Astrocyte (in vitro differentiated cells and primary cell): ENCODE data around the gene VSTM2L. TPM values are rescaled to one million over a fixed set of nuclear protein-coding genes. Genes with fewer than 3 reads are reported as not detected.

ENCODE experiments used
- DNase-seq: peaks from one replicate; pipeline ENCODE4 v3.0.0-alpha.2; 2010; ENCODE audit warnings: low read depth
- FAIRE-seq: peaks from 2 replicates; lab custom pipeline; 2011; peaks lifted over from hg19 to GRCh38; lab: Jason Lieb, UNC
- H2AFZ ChIP-seq: 2 replicates; pipeline ENCODE4 v1.6.0; 2012; ENCODE audit warnings: low read depth, low read length, inconsistent platforms
- H3K27ac ChIP-seq: 2 replicates; pipeline ENCODE4 v1.5.1; 2011; ENCODE audit warnings: low read depth, low read length, inconsistent platforms
- H3K27me3 ChIP-seq: 2 replicates; pipeline ENCODE4 v1.6.0; 2011; ENCODE audit warnings: low read length, inconsistent platforms; ENCODE audit not compliant: insufficient read depth
- H3K36me3 ChIP-seq: 2 replicates; pipeline ENCODE4 v1.5.1; 2011; ENCODE audit warnings: low read length, inconsistent platforms; ENCODE audit not compliant: insufficient read depth
- H3K4me1 ChIP-seq: 2 replicates; pipeline ENCODE4 v1.5.1; 2011; ENCODE audit warnings: low read length, inconsistent platforms; ENCODE audit not compliant: insufficient read depth
- H3K4me2 ChIP-seq: 2 replicates; pipeline ENCODE4 v1.6.0; 2012; ENCODE audit warnings: low read length, inconsistent platforms
- H3K4me3 ChIP-seq: 2 replicates; pipeline ENCODE4 v1.5.1; 2011; ENCODE audit warnings: low read depth, mild to moderate bottlenecking, low read length, inconsistent platforms; ENCODE audit not compliant: insufficient read depth
- H3K79me2 ChIP-seq: 2 replicates; pipeline ENCODE4 v1.6.0; 2012; ENCODE audit warnings: mild to moderate bottlenecking, low read length, inconsistent platforms; ENCODE audit not compliant: insufficient read depth
- H3K9ac ChIP-seq: 2 replicates; pipeline ENCODE4 v1.6.0; 2012; ENCODE audit warnings: mild to moderate bottlenecking, low read length, inconsistent platforms
- H3K9me3 ChIP-seq: 2 replicates; pipeline ENCODE4 v1.5.1; 2012; ENCODE audit warnings: low read depth, mild to moderate bottlenecking, low read length, inconsistent platforms; ENCODE audit not compliant: insufficient read depth
- H4K20me1 ChIP-seq: 2 replicates; pipeline ENCODE4 v1.6.0; 2012; ENCODE audit warnings: low read length, inconsistent platforms; ENCODE audit not compliant: insufficient read depth
- H3K27ac Mint-ChIP-seq: one replicate; pipeline ENCODE4 v1.8.0; 2021; ENCODE audit warnings: mild to moderate bottlenecking, mixed read lengths; ENCODE audit not compliant: unreplicated experiment
- H3K27me3 Mint-ChIP-seq: one replicate; pipeline ENCODE4 v1.8.0; 2021; ENCODE audit warnings: low read depth, mixed read lengths; ENCODE audit not compliant: unreplicated experiment
- H3K36me3 Mint-ChIP-seq: one replicate; pipeline ENCODE4 v1.8.0; 2021; ENCODE audit warnings: low read depth, mixed read lengths; ENCODE audit not compliant: unreplicated experiment
- H3K4me1 Mint-ChIP-seq: one replicate; pipeline ENCODE4 v1.8.0; 2021; ENCODE audit warnings: low read depth, mixed read lengths; ENCODE audit not compliant: unreplicated experiment
- H3K4me3 Mint-ChIP-seq: one replicate; pipeline ENCODE4 v1.8.0; 2021; ENCODE audit warnings: mild to moderate bottlenecking, moderate library complexity, mixed read lengths; ENCODE audit not compliant: unreplicated experiment
- H3K9me3 Mint-ChIP-seq: one replicate; pipeline ENCODE4 v1.8.0; 2021; ENCODE audit warnings: mild to moderate bottlenecking, mixed read lengths; ENCODE audit not compliant: unreplicated experiment
- CTCF ChIP-seq: IDR thresholded peaks from 2 replicates; pipeline ENCODE4 v1.5.1; 2011; ENCODE audit warnings: low read depth, mild to moderate bottlenecking, inconsistent platforms, low read length, moderate library complexity; ENCODE audit not compliant: insufficient read depth
- EZH2 ChIP-seq: IDR thresholded peaks from 2 replicates; pipeline ENCODE4 v1.6.1; 2012; ENCODE audit warnings: mild to moderate bottlenecking, low read length, inconsistent platforms; ENCODE audit not compliant: insufficient read depth
- total RNA-seq: library from RNA; stranded (reverse); gene quantifications from 2 replicates; pipeline ENCODE4 v1.2.1, GENCODE V29; 2021

VSTM2L gene
- total RNA-seq, 1 donor from 2014 or later, result 18.5 TPM

DNA sequence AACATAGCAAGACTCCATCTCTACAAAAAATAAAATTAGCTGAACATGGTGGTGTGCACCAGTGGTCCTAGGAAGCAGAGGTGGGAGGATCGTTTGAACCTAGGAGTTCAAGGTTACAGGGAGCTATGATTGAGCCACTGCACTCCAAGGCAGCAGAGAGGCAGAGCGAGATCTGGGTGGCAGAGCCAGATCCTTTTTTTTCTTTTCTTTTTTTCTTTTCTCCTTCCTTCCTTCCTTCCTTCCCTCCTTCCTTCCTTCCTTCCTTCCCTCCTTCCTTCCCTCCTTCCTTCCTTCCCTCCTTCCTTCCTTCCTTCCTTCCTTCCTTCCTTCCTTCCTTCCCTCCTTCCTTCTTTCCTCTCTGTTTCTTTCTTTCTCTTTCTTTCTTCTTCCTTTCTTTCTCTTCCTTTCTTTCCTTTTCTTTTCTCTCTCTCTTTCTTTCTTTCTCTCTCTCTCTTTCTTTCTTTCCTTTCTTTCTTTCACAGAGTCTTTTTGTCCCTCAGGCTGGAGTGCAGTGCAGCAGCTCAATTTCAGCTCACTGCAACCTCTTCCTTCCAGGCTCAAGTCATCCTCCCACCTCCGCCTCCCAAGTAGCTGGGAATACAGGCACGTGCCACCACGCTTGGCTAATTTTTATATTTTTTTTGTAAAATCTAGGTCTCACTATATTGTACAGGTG, 9.2 kb upstream of the VSTM2L start:
- no peak for TF ChIP-seq EZH2
- no peak for TF ChIP-seq CTCF
- no peak overlapping the region for H3K9ac ChIP-seq
- H3K27ac Mint-ChIP-seq, result no peak overlapping the region
- no peaks in the 10 kb centered on the region for H3K27me3 ChIP-seq
- H3K4me2 ChIP-seq, result no peak overlapping the region
- no peak overlapping the region for H3K4me3 ChIP-seq
- DNase-seq, result no peak
- H3K27me3 Mint-ChIP-seq, result peaks cover 19% of the 10 kb centered on the region
- no peaks in the 10 kb centered on the region for H3K9me3 Mint-ChIP-seq
- H3K79me2 ChIP-seq, result no peaks in the 10 kb centered on the region
- no peak overlapping the region for H3K27ac ChIP-seq
- no peaks in the 10 kb centered on the region for H3K36me3 ChIP-seq
- no peaks in the 10 kb centered on the region for H4K20me1 ChIP-seq
- FAIRE-seq, result no peak
- H3K4me3 Mint-ChIP-seq, result no peak overlapping the region
- H3K4me1 ChIP-seq, result peaks cover 18% of the 10 kb centered on the region
- no peaks in the 10 kb centered on the region for H3K36me3 Mint-ChIP-seq
- no peaks in the 10 kb centered on the region for H3K4me1 Mint-ChIP-seq
- no peaks in the 10 kb centered on the region for H3K9me3 ChIP-seq
- H2AFZ ChIP-seq, result no peak overlapping the region

GRCh38 chr20:37894454-37894853, 8.5 kb upstream of the VSTM2L start:
- H3K9me3 ChIP-seq, result no peaks in the 10 kb centered on the region
- no peaks in the 10 kb centered on the region for H3K36me3 ChIP-seq
- H2AFZ ChIP-seq, result no peak overlapping the region
- no peaks in the 10 kb centered on the region for H4K20me1 ChIP-seq
- no peak for FAIRE-seq
- no peak overlapping the region for H3K27ac Mint-ChIP-seq
- peaks cover 19% of the 10 kb centered on the region for H3K27me3 Mint-ChIP-seq
- H3K4me3 Mint-ChIP-seq, result no peak overlapping the region
- H3K9me3 Mint-ChIP-seq, result no peaks in the 10 kb centered on the region
- no peak overlapping the region for H3K4me2 ChIP-seq
- no peak overlapping the region for H3K4me3 ChIP-seq
- no peak overlapping the region for H3K9ac ChIP-seq
- H3K27me3 ChIP-seq, result no peaks in the 10 kb centered on the region
- peaks cover 20% of the 10 kb centered on the region for H3K4me1 ChIP-seq
- peaks cover 4% of the 10 kb centered on the region for H3K4me1 Mint-ChIP-seq
- no peaks in the 10 kb centered on the region for H3K36me3 Mint-ChIP-seq
- no peak overlapping the region for H3K27ac ChIP-seq
- TF ChIP-seq EZH2 (no peak), CTCF (no peak)
- no peak for DNase-seq
- H3K79me2 ChIP-seq, result no peaks in the 10 kb centered on the region

DNA sequence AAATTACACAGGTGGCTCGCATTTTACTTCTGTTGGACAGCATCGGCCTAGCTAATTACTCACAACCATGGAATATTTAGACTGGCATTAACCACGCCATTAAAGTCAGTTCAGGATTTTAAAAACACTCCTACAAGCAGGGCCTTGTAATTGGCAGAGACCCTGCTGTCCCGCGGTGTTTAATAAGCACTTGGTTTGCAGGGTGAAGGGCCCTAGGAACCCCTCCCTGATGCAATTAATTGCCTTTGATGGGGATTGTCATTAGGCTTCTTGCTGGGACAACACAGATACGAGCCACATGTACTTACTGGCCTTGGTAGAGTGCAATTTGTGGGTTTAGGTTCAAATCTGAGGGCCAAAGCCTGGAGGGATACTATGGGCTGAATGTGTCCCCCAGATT, 7.8 kb upstream of the VSTM2L start:
- H3K27ac Mint-ChIP-seq, result no peak overlapping the region
- no peaks in the 10 kb centered on the region for H3K9me3 Mint-ChIP-seq

More for the DNA sequence above, 7.8 kb upstream of the VSTM2L start:
- H3K4me1 Mint-ChIP-seq, result peaks cover 4% of the 10 kb centered on the region
- no peaks in the 10 kb centered on the region for H3K36me3 ChIP-seq
- no peak overlapping the region for H3K4me3 Mint-ChIP-seq
- H3K9ac ChIP-seq, result no peak overlapping the region
- no peak overlapping the region for H2AFZ ChIP-seq
- no peaks in the 10 kb centered on the region for H3K9me3 ChIP-seq
- no peak overlapping the region for H3K4me2 ChIP-seq
- H3K79me2 ChIP-seq, result no peaks in the 10 kb centered on the region
- H3K4me1 ChIP-seq, result peaks cover 20% of the 10 kb centered on the region
- DNase-seq (no peak), FAIRE-seq (no peak)
- TF ChIP-seq CTCF (no peak), EZH2 (no peak)
- H3K4me3 ChIP-seq, result no peak overlapping the region
- H3K27me3 ChIP-seq, result peaks cover 4% of the 10 kb centered on the region
- H3K36me3 Mint-ChIP-seq, result no peaks in the 10 kb centered on the region
- no peak overlapping the region for H3K27ac ChIP-seq
- no peaks in the 10 kb centered on the region for H4K20me1 ChIP-seq
- peaks cover 17% of the 10 kb centered on the region for H3K27me3 Mint-ChIP-seq
